ENCODE measurements around the gene RERE.

Gene RERE

GRCh38 chr1:8663090-8663802 lies 154.2 kb downstream of the RERE start:
- DNase-seq = no peak

GRCh38 chr1:8662380-8663072 lies 154.9 kb downstream of the RERE start:
- DNase-seq = no peak

GRCh38 chr1:8661185-8662110 lies 156.0 kb downstream of the RERE start:
- no peak for DNase-seq

- DNase-seq = peak; percentile 10
Observed at GRCh38 chr1:8660411-8660828, 157.0 kb downstream of the RERE start.

GRCh38 chr1:8659593-8659992 lies 157.8 kb downstream of the RERE start:
- no peak for DNase-seq

- no peak for DNase-seq
Observed at GRCh38 chr1:8653878-8654277, 163.6 kb downstream of the RERE start.

GRCh38 chr1:8652467-8653046 lies 164.9 kb downstream of the RERE start:
- DNase-seq = no peak

GRCh38 chr1:8651962-8652361 lies 165.5 kb downstream of the RERE start:
- DNase-seq = no peak

- no peak for DNase-seq
Observed at GRCh38 chr1:8651236-8651890, 166.1 kb downstream of the RERE start.

- no peak for DNase-seq
Observed at GRCh38 chr1:8649875-8650274, 167.6 kb downstream of the RERE start.

GRCh38 chr1:8649027-8649426 lies 168.4 kb downstream of the RERE start:
- no peak for DNase-seq

GRCh38 chr1:8646996-8647395 lies 170.4 kb downstream of the RERE start:
- DNase-seq = no peak

- DNase-seq = no peak
Observed at GRCh38 chr1:8646189-8646588, 171.3 kb downstream of the RERE start.

- DNase-seq = no peak
Observed at GRCh38 chr1:8643542-8644536, 173.6 kb downstream of the RERE start.

- DNase-seq = no peak
Observed at GRCh38 chr1:8642114-8642513, 175.3 kb downstream of the RERE start.

- DNase-seq = no peak
Observed at GRCh38 chr1:8641377-8641997, 176.0 kb downstream of the RERE start.

- no peak for DNase-seq
Observed at GRCh38 chr1:8640950-8641349, 176.5 kb downstream of the RERE start.

GRCh38 chr1:8639148-8639547 lies 178.3 kb downstream of the RERE start:
- DNase-seq = no peak

- DNase-seq = no peak
Observed at GRCh38 chr1:8633741-8634501, 183.5 kb downstream of the RERE start.

- DNase-seq = no peak
Observed at GRCh38 chr1:8632102-8632501, 185.3 kb downstream of the RERE start.

Data from NCI-H1694 treated with DMSO at 0.1 percent for 48 hours (cell line).